Measurements from ENCODE around the gene SLC35F6.

GRCh38 chr2:26716769-26717168 is 47.3 kb upstream of the SLC35F6 start:
- TF ChIP-seq, protein P1, sequence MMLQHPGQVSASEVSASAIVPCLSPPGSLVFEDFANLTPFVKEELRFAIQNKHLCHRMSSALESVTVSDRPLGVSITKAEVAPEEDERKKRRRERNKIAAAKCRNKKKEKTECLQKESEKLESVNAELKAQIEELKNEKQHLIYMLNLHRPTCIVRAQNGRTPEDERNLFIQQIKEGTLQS (IDR thresholded peaks at IDR 0.05) = no peak
- TF ChIP-seq, protein P2, sequence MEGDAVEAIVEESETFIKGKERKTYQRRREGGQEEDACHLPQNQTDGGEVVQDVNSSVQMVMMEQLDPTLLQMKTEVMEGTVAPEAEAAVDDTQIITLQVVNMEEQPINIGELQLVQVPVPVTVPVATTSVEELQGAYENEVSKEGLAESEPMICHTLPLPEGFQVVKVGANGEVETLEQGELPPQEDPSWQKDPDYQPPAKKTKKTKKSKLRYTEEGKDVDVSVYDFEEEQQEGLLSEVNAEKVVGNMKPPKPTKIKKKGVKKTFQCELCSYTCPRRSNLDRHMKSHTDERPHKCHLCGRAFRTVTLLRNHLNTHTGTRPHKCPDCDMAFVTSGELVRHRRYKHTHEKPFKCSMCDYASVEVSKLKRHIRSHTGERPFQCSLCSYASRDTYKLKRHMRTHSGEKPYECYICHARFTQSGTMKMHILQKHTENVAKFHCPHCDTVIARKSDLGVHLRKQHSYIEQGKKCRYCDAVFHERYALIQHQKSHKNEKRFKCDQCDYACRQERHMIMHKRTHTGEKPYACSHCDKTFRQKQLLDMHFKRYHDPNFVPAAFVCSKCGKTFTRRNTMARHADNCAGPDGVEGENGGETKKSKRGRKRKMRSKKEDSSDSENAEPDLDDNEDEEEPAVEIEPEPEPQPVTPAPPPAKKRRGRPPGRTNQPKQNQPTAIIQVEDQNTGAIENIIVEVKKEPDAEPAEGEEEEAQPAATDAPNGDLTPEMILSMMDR (IDR thresholded peaks at IDR 0.05; ENCODE audit: low read depth, low read length, missing input control) = no peak
- TF ChIP-seq SP1 (IDR thresholded peaks at IDR 0.05) (no peak), RAD21 (IDR thresholded peaks at IDR 0.05) (no peak), YY1 (IDR thresholded peaks at IDR 0.05) (no peak), REST (IDR thresholded peaks at IDR 0.05) (no peak), RXRA (IDR thresholded peaks at IDR 0.05) (no peak), GABPA (IDR thresholded peaks at IDR 0.05 in 1 of 2, conservative IDR thresholded peaks at IDR 0.05 in 1 of 2) (no peak), JUND (IDR thresholded peaks at IDR 0.05) (no peak), NR2F2 (IDR thresholded peaks at IDR 0.05) (no peak), TAF1 (conservative IDR thresholded peaks at IDR 0.05) (no peak), ZBTB33 (IDR thresholded peaks at IDR 0.05) (no peak), EGR1 (IDR thresholded peaks at IDR 0.05; ENCODE audit: low read depth in 2 of 2) (no peak), FOXA1 (IDR thresholded peaks at IDR 0.05) (no peak)
